Measurements from ENCODE around the gene F2. TPM values are rescaled to one million over a fixed set of nuclear protein-coding genes. Genes with fewer than 3 reads are reported as not detected.

The F2 gene
- total RNA-seq, 1 donor = not detected

- Histone ChIP-seq H3K9me3 (ENCODE audit: low read depth, low read length) (no peaks in the 10 kb centered on the region), H2AFZ (ENCODE audit: low read length) (no peak overlapping the region), H3K27me3 (ENCODE audit: insufficient read depth, low read length) (no peaks in the 10 kb centered on the region), H3K36me3 (ENCODE audit: insufficient read depth, low read length) (peaks cover 75% of the 10 kb centered on the region), H3K27ac (ENCODE audit: low read depth, low read length) (no peak overlapping the region), H3K4me2 (ENCODE audit: insufficient read depth, low read length) (no peak overlapping the region), H3K79me2 (ENCODE audit: insufficient read depth, low read length) (no peaks in the 10 kb centered on the region), H3K4me3 (ENCODE audit: insufficient read depth, low read length) (no peak overlapping the region), H4K20me1 (ENCODE audit: insufficient read depth, low read length) (no peaks in the 10 kb centered on the region), H3K4me1 (ENCODE audit: insufficient read depth, low read length) (no peaks in the 10 kb centered on the region)
- DNase-seq (ENCODE audit: insufficient read length, low spot score, missing footprints) = no peak
- TF ChIP-seq, protein P1, sequence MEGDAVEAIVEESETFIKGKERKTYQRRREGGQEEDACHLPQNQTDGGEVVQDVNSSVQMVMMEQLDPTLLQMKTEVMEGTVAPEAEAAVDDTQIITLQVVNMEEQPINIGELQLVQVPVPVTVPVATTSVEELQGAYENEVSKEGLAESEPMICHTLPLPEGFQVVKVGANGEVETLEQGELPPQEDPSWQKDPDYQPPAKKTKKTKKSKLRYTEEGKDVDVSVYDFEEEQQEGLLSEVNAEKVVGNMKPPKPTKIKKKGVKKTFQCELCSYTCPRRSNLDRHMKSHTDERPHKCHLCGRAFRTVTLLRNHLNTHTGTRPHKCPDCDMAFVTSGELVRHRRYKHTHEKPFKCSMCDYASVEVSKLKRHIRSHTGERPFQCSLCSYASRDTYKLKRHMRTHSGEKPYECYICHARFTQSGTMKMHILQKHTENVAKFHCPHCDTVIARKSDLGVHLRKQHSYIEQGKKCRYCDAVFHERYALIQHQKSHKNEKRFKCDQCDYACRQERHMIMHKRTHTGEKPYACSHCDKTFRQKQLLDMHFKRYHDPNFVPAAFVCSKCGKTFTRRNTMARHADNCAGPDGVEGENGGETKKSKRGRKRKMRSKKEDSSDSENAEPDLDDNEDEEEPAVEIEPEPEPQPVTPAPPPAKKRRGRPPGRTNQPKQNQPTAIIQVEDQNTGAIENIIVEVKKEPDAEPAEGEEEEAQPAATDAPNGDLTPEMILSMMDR (IDR thresholded peaks at IDR 0.05; ENCODE audit: extremely low read depth, low read depth, low read length) = no peak
Observed at GRCh38 chr11:46761807-46762206, 42.8 kb downstream of the F2 start.

GRCh38 chr11:46762248-46762647, 43.2 kb downstream of the F2 start:
- Histone ChIP-seq H3K79me2 (ENCODE audit: insufficient read depth, low read length) (no peaks in the 10 kb centered on the region), H3K9me3 (ENCODE audit: low read depth, low read length) (no peaks in the 10 kb centered on the region), H3K4me1 (ENCODE audit: insufficient read depth, low read length) (no peaks in the 10 kb centered on the region), H3K27ac (ENCODE audit: low read depth, low read length) (no peak overlapping the region), H3K27me3 (ENCODE audit: insufficient read depth, low read length) (no peaks in the 10 kb centered on the region), H4K20me1 (ENCODE audit: insufficient read depth, low read length) (no peaks in the 10 kb centered on the region), H3K4me2 (ENCODE audit: insufficient read depth, low read length) (no peak overlapping the region), H2AFZ (ENCODE audit: low read length) (no peak overlapping the region), H3K4me3 (ENCODE audit: insufficient read depth, low read length) (no peak overlapping the region), H3K36me3 (ENCODE audit: insufficient read depth, low read length) (peaks cover 79% of the 10 kb centered on the region)
- TF ChIP-seq, protein P1 (IDR thresholded peaks at IDR 0.05; ENCODE audit: extremely low read depth, low read depth, low read length) = no peak
- DNase-seq (ENCODE audit: insufficient read length, low spot score, missing footprints) = no peak

DNA sequence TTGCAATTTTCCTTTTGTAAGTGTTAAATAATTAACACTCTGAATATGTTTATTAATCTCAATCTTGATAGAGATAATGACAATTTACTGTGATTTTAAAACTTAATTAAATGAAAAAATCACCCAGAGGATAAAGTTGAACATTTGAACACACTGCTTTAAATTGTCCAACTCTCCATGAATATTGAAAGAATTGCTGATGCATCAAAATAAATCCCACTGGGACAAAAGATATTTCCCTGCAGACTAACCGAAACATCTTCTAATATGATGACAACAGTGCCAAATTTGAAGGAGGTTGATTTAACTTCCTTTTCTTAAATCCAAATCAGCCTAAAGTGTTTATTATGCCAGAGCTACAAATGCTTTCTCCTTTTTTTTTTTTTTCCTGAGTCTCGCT, 47.6 kb downstream of the F2 start:
- Histone ChIP-seq H3K36me3 (ENCODE audit: insufficient read depth, low read length) (peaks cover 76% of the 10 kb centered on the region), H4K20me1 (ENCODE audit: insufficient read depth, low read length) (no peaks in the 10 kb centered on the region), H3K4me3 (ENCODE audit: insufficient read depth, low read length) (no peak overlapping the region)

GRCh38 chr11:46769636-46770221, 50.7 kb downstream of the F2 start:
- Histone ChIP-seq H2AFZ (ENCODE audit: low read length) (no peak overlapping the region), H3K4me2 (ENCODE audit: insufficient read depth, low read length) (no peak overlapping the region), H3K79me2 (ENCODE audit: insufficient read depth, low read length) (no peaks in the 10 kb centered on the region), H3K4me1 (ENCODE audit: insufficient read depth, low read length) (no peaks in the 10 kb centered on the region), H3K27me3 (ENCODE audit: insufficient read depth, low read length) (no peaks in the 10 kb centered on the region), H4K20me1 (ENCODE audit: insufficient read depth, low read length) (no peaks in the 10 kb centered on the region), H3K9me3 (ENCODE audit: low read depth, low read length) (no peaks in the 10 kb centered on the region), H3K4me3 (ENCODE audit: insufficient read depth, low read length) (no peak overlapping the region), H3K27ac (ENCODE audit: low read depth, low read length) (no peak overlapping the region), H3K36me3 (ENCODE audit: insufficient read depth, low read length) (peaks cover 59% of the 10 kb centered on the region)
- no peak for DNase-seq (ENCODE audit: insufficient read length, low spot score, missing footprints)
- TF ChIP-seq, protein P1 (IDR thresholded peaks at IDR 0.05; ENCODE audit: extremely low read depth, low read depth, low read length) = no peak

More for the DNA sequence above, 47.6 kb downstream of the F2 start:
- no peak overlapping the region for H2AFZ ChIP-seq (ENCODE audit: low read length)
- H3K4me2 ChIP-seq (ENCODE audit: insufficient read depth, low read length) = no peak overlapping the region
- no peak overlapping the region for H3K27ac ChIP-seq (ENCODE audit: low read depth, low read length)
- no peaks in the 10 kb centered on the region for H3K79me2 ChIP-seq (ENCODE audit: insufficient read depth, low read length)
- TF ChIP-seq, protein P1 (IDR thresholded peaks at IDR 0.05; ENCODE audit: extremely low read depth, low read depth, low read length) = no peak
- H3K27me3 ChIP-seq (ENCODE audit: insufficient read depth, low read length) = no peaks in the 10 kb centered on the region
- no peaks in the 10 kb centered on the region for H3K9me3 ChIP-seq (ENCODE audit: low read depth, low read length)
- no peak for DNase-seq (ENCODE audit: insufficient read length, low spot score, missing footprints)
- H3K4me1 ChIP-seq (ENCODE audit: insufficient read depth, low read length) = no peaks in the 10 kb centered on the region

Measured in osteoblast (primary cell).